Hematopoietic multipotent progenitor cell treated with erythropoietin and hydrocortisone succinate and interleukin-3 and kit ligand, for 4 days (in vitro differentiated cells): Measurements from ENCODE around the gene ERN2.

ENCODE experiments used
- DNase-seq: peaks from one replicate; pipeline ENCODE4 v3.0.0-alpha.2; 2015

ERN2 gene

DNA sequence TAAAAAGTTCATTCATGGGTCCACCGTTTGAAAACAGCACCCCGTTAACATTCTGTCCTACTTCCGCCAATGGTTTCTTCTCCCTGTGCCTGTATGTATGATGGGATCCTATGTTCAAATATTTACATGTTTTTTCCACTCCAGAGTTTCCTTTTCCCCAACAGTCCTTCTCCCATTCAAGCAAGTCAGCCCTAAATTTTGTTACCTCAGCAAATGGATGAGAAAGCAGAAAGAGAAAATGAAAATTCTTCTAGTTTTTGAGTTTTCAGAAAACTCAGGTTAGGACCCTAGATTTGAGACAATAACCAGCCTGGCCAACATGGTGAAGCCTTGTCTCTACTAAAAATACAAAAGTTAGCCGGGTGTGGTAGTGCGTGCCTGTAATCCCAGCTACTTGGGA, 3.5 kb upstream of the ERN2 start:
- no peak for DNase-seq

GRCh38 chr16:23711785-23712184, 1.2 kb downstream of the ERN2 start:
- no peak for DNase-seq

DNA sequence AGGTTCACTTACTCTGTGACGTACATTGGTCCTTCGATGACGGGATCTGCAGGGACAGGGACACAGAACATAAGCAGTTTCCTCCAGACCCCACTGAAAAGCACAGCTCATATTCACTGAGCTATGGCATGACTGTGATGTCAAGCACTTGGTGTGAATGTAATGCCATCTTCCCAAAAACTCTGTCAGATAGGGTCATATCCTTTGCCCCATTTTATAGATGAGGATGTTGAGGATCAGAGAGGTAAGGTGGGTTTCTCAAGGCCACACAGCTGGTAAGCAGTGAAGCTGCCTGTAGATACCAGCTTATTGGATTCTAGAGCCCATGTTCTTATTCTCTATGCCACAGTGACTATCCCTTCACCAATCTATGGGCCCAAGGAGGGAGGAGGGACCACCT, 2.5 kb downstream of the ERN2 start:
- no peak for DNase-seq

DNA sequence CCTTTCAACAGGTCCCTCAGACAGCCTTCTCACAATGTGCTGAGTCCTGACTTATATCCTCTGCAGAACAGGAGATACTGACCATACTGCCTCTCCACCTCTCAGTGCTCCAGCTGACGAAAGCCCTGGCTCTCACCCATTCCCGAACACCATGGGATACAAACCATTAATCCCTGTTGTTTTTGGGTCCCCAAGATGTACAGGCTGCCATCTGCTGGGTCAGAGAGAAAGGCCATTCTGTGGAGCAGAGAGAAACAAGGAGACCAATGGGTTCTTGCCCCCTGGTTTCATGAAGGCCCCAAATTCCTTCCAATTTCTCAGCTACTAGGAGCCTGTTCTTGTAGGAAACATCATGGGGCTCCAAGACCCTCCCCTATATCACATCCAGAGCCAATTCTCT, 3.0 kb downstream of the ERN2 start:
- DNase-seq, result no peak

- no peak for DNase-seq
Observed at GRCh38 chr16:23709536-23709935, 3.5 kb downstream of the ERN2 start.

GRCh38 chr16:23706439-23706838, 6.6 kb downstream of the ERN2 start:
- no peak for DNase-seq

GRCh38 chr16:23705517-23705902, 7.5 kb downstream of the ERN2 start:
- no peak for DNase-seq

- no peak for DNase-seq
Observed at GRCh38 chr16:23704772-23705516, 8.1 kb downstream of the ERN2 start.

DNA sequence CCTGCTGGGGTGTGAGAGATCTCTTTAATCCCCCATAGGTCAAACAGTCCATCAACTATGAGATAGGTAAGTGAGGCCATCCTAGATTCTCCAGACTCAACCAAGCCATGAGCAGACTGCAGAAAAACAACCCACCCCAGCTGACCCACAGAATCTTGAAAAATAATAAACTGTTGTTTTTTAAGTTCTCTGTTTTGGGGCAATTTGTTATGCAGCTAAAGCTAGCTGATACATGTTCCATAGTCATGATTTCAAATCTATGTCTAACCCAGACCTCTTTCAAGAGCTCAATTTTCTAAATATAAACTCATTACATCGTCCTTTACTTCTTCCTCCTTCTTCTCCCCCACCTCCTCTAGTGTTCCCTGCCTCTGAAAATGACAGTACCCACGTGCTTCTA, 10.1 kb downstream of the ERN2 start:
- DNase-seq, result no peak

DNA sequence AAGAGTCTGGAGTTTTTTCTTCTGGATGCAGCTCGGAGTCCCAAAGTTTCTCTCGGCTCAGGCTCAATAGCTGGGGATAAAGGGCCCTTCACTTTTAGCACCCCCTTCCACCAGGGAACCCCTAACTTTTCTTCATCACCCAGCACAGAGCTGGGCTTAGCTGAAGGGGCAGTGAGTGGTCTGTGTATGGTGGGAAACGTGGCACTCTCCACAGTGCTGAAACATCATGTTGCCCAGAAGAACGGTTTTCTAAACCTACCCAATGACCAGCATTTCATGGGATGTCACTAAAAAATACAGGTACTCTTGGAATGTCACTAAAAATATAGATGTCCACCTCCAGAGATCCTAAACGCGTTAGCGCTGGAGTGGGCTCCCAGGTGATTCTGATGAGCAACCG, 12.0 kb downstream of the ERN2 start:
- no peak for DNase-seq

- DNase-seq, result no peak
Observed at GRCh38 chr16:23700509-23700908, 12.5 kb downstream of the ERN2 start.

DNA sequence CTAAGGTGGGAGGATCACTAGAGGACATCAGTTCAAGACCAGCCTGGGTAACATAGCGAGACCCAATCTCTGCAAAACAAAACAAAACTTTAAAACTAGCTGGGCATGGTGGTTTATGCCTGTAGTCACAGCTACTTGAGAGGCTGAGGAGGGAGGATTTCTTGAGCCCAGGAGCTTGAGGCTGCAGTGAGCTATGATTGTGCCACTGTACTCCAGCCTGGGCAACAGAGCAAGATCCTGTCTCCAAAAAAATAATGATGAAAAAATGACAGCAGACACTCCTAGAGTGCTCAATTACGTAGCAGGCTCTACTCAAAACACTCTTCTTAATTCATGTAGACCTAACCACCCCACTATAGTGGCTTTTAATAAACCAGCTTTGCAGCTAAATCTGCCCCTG, 12.9 kb downstream of the ERN2 start:
- DNase-seq, result no peak

- no peak for DNase-seq
Observed at GRCh38 chr16:23699100-23699499, 13.9 kb downstream of the ERN2 start.

DNA sequence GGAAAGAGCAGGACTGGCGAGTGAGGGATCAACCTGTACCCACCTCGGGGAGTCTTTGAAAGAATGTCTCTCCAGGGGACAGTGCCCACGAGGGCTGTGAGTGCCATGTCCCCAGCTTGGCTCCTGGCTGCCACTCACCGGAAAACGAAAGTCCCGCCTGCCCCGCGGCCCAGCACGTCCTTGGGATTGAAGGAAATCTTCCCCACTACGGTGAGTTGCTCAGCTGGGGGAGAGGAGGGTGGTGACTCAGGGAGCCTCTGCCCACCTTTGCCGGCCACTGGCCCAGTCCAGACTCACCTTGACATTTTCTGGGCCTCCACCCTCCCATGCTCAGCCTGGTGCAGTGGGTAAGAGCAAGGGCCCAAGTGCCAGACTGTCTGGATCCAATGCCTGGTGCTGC, 17.3 kb downstream of the ERN2 start:
- DNase-seq, result no peak

- peak; percentile 42 for DNase-seq
Observed at GRCh38 chr16:23694644-23695373, 18.2 kb downstream of the ERN2 start.

DNA sequence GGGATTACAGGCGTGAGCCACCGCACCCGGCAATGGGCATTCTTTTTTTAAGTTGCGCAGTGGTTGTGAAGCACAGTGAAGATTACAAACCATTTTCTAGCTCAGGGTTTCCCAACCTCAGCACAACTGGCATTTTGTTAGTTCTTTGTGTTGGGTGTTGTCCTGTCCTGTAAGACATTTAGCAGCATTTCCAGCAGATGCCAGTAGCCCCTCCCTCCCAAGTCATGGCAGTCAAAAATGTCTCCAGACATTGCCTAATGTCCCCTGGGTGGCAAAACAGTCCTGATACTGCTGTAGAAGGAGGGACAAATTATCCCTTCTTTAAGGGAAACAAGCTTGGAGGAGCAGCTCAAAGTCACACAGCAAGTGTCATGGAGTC, 18.8 kb downstream of the ERN2 start:
- no peak for DNase-seq

DNA sequence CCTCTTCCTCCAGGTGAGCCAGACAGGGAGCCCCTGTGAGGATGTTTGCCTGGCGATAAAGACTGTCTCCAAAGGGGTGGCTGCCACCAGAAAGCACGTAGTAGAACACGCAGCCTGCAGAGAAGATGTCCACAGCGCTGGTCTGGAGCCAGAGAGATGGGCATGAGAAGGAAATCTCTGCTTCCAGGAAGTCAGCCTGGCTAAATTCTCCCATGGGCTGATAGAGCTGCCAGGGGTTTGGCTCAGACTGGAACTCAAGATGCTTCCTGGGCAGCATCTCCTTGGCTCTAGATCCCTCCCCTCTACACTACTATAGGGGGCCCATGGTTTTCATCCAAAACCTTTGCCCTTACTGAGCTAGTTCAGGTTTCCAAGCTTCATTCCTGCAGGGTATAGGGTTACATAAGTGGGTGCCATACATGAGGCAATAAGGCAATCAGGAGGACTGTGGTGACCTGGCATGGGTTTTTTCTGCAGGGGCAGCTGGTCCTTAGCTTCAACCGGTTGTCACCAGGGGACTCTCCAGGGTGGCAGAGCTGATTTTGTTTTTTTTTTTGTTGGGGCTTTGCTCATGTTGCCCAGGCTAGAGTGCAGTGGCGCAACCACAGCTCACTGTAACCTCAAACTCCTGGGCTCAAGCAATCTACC, 20.7 kb downstream of the ERN2 start:
- no peak for DNase-seq

GRCh38 chr16:23691483-23692189, 21.4 kb downstream of the ERN2 start:
- peak; percentile 40 for DNase-seq

GRCh38 chr16:23690771-23691482, 22.1 kb downstream of the ERN2 start:
- no peak for DNase-seq

DNA sequence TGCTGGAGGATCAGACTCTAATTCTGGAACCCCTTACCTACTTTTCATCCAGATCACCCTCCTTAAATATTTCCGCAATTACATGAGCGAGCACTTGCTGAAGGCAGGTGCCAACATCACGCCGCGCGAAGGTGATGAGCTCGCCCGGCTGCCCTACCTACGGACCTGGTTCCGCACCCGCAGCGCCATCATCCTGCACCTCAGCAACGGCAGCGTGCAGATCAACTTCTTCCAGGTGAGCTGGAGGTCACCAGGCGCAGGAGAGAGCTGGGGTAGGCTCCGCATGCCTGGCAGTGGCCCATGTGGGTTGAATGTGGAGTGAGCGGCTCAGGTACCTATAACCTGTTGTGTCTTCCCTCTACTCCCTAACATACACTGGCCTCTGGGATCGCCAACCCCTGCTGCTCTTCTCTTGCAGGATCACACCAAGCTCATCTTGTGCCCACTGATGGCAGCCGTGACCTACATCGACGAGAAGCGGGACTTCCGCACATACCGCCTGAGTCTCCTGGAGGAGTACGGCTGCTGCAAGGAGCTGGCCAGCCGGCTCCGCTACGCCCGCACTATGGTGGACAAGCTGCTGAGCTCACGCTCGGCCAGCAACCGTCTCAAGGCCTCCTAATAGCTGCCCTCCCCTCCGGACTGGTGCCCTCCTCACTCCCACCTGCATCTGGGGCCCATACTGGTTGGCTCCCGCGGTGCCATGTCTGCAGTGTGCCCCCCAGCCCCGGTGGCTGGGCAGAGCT, 23.4 kb downstream of the ERN2 start:
- no peak for DNase-seq

GRCh38 chr16:23687034-23687808, 25.8 kb downstream of the ERN2 start:
- DNase-seq, result no peak
